ENCODE data around the gene ACR. TPM values are rescaled to one million over a fixed set of nuclear protein-coding genes. Genes with fewer than 3 reads are reported as not detected.
A peak's percentile ranks its signal among the peaks of the same experiment; 100 is the strongest.

Gene ACR
- total RNA-seq, 1 experiment from 2014 or later = not detected

DNA sequence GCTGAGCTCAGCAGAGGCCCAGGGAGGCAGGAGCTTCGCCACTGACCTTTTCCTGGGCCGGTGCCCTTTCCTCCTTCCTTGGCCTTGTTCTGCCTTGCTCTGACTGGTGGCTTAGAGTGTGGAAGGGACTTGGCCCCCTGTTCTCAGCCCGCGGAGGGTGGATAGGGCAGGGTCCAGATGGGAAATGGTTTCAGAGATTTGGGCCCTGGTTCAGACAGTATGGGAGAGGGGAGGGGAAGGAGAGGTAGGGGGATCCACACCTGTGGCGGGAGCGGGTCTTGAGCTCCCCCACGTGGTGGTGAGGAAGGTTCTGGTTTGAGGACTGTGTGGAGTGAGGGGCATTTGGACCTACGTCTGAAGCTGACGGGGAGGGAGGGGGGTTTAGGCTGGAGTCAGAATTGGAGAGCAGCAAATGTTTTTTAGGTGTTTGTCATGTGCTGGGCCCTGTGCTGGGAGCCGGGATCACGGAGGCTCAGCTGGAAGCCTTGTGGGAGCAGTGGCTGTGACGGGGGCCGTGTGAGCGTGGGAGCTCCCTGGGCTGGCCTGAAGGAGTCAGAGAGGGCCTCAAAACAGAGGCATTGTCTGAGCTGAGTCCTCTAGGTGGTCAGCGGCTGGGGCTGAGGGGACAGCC lies 38.1 kb upstream of the ACR start:
- peak; percentile 95 for DNase-seq
- Histone ChIP-seq H3K27me3 (ENCODE audit: control insufficient read depth, insufficient read depth, low read length) (peaks cover 21% of the 10 kb centered on the region), H3K4me3 (ENCODE audit: insufficient read depth, low read depth, low read length) (no peak overlapping the region), H3K36me3 (replicated peaks; ENCODE audit: control insufficient read depth, insufficient read depth, low read length) (no peaks in the 10 kb centered on the region)

DNA sequence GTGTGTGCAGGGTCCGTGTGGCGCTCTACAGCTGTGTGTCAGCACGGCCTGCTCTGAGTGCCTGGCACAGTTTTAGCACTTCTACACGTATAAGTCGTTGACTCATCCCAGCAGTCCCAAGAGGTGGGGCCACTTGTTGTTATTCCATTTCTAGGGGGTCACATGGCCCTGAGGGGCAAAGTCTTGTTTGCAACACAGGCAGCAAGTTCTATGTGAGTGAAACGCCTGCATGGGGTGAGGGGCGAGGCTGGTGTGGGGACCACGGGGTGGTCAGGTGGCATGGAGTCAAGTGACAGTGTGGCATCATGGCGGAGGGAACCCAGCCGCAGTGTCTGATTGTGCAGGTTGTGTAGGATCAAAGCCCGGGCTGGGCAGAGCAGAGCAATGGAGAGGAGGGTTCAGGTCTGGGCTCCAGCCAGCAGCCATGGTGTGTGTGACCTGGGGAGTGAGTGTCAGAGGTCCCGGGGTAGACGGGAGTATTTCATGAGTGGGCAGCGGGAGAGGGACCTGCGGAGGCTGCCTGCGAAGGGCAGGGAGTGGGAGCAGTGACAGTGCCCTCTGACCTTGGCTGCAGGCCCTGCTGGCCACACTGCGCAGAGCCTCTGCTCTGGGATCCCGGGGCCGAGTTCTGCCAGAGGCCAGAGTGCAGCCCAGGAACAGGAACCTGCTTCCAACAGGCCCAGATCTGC lies 37.5 kb upstream of the ACR start:
- H3K36me3 ChIP-seq (replicated peaks; ENCODE audit: control insufficient read depth, insufficient read depth, low read length) = no peaks in the 10 kb centered on the region
- H3K4me3 ChIP-seq (ENCODE audit: insufficient read depth, low read depth, low read length) = no peak overlapping the region
- DNase-seq = no peak
- peaks cover 21% of the 10 kb centered on the region for H3K27me3 ChIP-seq (ENCODE audit: control insufficient read depth, insufficient read depth, low read length)

DNA sequence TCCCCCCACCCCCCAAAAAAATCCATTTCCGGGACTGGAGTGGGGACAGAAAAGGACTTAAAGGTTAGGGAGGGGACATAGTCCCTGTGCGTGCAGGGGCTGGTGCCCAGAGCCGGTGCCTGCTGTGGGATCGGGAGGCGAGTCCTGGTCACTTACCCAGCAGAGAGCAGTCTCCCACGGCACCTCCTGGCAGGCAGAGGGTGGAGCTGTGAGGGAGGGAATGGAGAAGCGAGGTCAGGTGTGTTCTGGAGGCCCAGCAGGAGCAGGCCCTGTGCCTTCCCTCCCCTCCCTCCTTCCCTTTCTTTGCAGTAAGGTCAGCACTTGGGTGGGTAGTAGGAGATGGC lies 37.0 kb upstream of the ACR start:
- no peaks in the 10 kb centered on the region for H3K36me3 ChIP-seq (replicated peaks; ENCODE audit: control insufficient read depth, insufficient read depth, low read length)
- no peak for DNase-seq
- no peak overlapping the region for H3K4me3 ChIP-seq (ENCODE audit: insufficient read depth, low read depth, low read length)
- peaks cover 21% of the 10 kb centered on the region for H3K27me3 ChIP-seq (ENCODE audit: control insufficient read depth, insufficient read depth, low read length)

DNA sequence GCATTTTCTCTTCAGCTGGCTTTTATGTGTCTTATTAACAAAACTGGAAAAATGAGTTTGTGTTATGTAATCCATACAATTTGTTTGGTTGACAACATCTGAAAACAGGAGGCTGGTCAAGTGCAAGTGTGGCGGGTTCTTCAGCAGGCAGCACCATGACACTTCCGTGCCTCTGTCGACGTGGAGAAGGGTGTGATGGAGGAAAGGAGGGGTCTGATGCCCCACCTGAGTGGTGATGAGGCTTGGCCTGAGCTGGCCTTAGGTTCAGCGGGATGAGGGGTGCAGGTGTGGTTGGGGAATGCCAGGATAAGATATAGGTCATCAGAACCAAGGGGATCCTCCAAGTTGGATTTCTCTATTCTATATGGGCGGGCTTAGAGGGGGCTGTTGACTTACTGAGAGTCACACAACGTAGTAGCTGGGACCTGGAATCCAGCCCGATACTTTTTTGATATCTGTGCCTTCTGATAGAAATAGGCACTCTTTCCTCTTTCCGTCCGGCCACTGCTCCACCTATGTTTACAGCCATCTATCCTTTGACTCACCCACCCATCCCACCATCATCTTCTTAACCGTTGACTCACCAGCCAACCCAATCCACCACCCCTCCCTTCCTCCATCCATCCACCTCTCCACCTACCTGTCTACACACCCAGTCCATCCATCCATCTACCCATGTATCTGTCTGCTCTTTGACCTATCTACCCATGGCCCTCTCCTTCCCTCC lies 36.4 kb upstream of the ACR start:
- no peak for DNase-seq
- Histone ChIP-seq H3K4me3 (ENCODE audit: insufficient read depth, low read depth, low read length) (no peak overlapping the region), H3K36me3 (replicated peaks; ENCODE audit: control insufficient read depth, insufficient read depth, low read length) (no peaks in the 10 kb centered on the region), H3K27me3 (ENCODE audit: control insufficient read depth, insufficient read depth, low read length) (peaks cover 19% of the 10 kb centered on the region)

DNA sequence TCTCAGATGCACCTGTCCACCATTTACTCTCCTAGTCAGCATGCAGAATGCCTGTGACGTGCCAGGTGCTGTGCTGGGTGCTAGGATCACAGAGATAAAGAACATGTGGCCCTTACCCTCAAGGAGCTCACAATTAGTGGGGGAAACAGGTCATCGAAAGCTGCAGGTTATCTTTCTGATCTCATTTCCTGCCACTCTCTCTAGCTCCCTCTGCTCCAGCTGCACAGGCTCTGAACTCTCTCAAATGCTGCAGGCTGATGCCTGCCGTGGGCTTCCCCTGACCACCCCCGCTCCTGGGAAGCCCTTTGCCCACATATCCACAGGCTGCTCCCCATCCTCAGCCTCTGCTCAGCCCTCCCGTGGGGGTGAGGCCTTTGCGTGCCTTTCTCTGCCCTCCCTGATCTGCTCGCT lies 35.7 kb upstream of the ACR start:
- Histone ChIP-seq H3K4me3 (ENCODE audit: insufficient read depth, low read depth, low read length) (no peak overlapping the region), H3K27me3 (ENCODE audit: control insufficient read depth, insufficient read depth, low read length) (peaks cover 14% of the 10 kb centered on the region), H3K36me3 (replicated peaks; ENCODE audit: control insufficient read depth, insufficient read depth, low read length) (no peaks in the 10 kb centered on the region)
- no peak for DNase-seq

DNA sequence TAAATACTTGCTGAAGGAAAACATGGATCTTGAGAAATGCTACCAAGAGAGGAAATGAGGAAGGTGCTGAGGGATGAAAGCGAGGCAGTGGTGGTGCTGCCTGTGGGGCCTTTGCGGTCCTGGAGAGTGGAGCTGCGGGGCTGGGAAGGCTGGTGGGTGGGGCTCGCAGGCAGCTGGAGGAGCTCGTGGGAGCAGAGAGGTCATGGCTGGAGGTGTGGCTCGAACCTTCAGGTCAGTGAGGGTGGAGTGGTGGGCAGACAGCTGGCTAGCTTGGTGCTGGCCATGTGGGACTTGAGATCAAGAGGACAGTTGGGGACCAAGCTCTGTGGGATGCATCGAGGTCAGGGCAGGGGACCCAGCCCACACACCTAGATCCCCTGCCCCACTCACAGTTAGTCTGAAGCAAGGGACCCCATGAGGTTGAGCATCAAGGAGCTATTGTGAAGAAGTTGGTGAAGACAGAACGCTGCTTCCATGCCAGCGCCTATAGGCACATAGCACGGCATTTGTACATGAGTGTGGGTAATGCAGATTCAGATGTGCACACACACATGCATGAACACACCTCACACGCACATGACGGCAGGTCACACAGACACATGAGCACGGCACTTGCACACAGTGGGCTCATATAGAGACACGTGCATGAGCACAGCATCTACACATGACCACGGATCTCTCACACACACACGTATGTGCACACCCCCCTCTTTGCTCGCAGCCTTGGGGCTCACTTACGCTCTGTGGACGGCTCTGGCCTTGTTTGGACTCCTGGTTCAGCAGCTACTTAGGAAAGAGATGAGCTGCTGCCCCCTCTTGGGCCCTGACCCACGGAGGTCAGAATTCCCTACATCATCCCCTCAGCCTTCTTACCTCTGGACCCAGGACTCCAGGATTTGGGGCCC lies 34.9 kb upstream of the ACR start:
- no peak for DNase-seq
- H3K4me3 ChIP-seq (ENCODE audit: insufficient read depth, low read depth, low read length) = no peak overlapping the region

DNA sequence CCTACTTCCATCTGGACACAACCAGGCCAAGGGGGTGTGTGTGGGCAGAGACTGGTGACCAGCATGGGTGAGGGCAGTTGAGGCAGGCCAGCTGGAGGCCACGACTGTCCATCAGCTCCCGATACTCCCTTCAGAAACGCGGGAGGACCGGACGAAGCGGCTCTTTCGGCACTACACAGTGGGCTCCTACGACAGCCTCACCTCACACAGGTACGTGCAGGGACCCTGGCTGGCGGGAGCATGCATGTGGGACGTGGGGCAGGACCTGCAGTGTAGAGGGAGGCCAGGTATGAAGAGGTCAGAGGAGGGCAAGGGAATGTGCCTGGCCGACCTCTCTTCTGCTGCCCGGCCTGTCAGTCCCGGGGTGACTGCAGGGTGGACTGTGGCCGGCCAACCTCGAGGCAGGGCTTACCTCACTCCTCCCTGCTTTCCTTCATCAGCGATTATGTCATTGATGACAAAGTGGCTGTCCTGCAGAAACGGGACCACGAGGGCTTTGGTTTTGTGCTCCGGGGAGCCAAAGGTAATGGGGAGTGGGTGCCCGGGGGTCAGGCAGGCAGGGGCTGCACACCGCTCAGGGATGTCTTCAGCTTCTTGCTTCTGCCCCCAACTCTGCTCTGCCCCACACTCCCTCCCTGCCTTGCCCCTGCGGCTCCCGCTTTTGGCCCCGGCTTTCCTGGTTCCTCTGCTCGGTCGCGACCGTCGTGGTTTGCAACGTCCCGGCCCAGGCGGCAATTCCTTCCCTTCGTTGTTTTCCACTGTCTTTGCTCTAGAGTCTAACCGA lies 34.1 kb upstream of the ACR start:
- no peak for DNase-seq
- no peak overlapping the region for H3K4me3 ChIP-seq (ENCODE audit: insufficient read depth, low read depth, low read length)
- no peaks in the 10 kb centered on the region for H3K27me3 ChIP-seq (ENCODE audit: control insufficient read depth, insufficient read depth, low read length)
- H3K36me3 ChIP-seq (replicated peaks; ENCODE audit: control insufficient read depth, insufficient read depth, low read length) = no peaks in the 10 kb centered on the region

More for the DNA sequence above, 34.9 kb upstream of the ACR start:
- Histone ChIP-seq H3K27me3 (ENCODE audit: control insufficient read depth, insufficient read depth, low read length) (peaks cover 8% of the 10 kb centered on the region), H3K36me3 (replicated peaks; ENCODE audit: control insufficient read depth, insufficient read depth, low read length) (no peaks in the 10 kb centered on the region)

DNA sequence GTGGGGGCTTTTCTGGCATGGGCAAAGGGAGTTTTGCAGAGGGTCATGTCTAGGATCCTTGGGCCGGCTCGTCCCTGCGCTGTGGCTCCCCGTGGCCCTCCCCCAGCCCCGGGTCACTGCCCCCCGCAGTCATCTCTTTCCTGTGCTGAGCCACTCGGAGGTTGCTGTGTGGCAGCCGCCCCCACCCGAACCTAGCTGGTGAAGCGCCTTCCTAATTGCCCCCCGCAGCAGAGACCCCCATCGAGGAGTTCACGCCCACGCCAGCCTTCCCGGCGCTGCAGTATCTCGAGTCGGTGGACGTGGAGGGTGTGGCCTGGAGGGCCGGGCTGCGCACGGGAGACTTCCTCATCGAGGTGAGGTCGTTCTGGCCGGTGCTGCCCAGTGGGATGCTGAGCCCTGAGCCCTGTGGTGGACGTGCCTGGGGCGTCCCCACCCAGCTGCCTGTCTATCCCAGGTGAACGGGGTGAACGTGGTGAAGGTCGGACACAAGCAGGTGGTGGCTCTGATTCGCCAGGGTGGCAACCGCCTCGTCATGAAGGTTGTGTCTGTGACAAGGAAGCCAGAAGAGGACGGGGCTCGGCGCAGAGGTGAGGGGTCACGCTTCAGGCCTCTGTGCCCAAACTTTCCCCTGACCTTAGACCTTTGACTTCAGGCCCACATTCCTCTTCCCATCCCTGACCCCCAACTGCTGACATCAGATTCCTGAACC lies 33.3 kb upstream of the ACR start:
- Histone ChIP-seq H3K36me3 (replicated peaks; ENCODE audit: control insufficient read depth, insufficient read depth, low read length) (no peaks in the 10 kb centered on the region), H3K4me3 (ENCODE audit: insufficient read depth, low read depth, low read length) (no peak overlapping the region), H3K27me3 (ENCODE audit: control insufficient read depth, insufficient read depth, low read length) (no peaks in the 10 kb centered on the region)
- DNase-seq = peak; percentile 63

DNA sequence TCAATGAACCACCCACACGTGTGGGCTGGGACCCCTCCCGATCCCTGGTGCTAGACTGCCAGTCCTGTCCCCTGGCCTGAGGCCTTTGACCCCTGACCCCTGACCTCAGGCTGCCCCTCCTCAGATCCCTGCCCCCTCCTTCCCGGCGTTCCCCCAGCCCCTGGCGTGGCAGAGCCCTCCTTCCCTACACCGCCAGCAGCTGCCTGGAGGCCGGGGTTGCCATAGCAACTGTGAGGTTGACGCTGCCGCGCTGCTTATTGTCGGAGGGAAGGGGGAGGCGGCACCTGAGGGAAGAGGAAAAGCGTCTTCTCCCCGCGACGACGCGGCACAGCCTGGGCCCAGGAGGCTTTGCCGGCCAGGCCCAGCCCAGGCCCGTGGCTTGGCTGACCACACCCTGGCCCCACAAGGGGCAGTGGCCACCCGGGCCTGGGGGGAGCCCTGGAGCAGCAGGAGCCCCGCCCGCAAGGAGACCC lies 32.7 kb upstream of the ACR start:
- Histone ChIP-seq H3K4me3 (ENCODE audit: insufficient read depth, low read depth, low read length) (peak overlapping the region; percentile 24), H3K27me3 (ENCODE audit: control insufficient read depth, insufficient read depth, low read length) (no peaks in the 10 kb centered on the region)

DNA sequence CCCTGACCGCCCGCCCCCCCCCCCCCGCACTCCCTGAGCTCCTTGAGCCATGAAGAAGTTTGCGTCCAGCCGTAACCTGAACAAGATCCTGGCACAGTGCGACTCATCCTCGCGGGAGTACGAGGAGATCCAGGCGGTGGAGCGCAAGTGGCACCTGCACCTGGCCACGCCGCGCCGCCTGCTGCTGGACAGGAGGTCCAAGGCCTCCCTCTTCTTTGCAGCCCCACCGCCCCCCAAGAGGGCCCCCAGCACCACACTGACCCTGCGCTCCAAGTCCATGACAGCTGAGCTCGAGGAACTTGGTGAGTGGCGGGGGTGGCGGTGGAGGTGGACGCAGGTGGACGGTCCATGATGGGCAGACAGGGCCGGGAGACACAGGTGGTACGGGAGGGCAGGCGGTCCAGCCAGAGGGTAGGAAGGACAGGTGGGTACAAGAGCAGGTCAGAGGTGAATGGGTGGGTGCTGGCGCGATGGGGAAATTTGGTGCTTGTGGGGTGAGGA lies 32.1 kb upstream of the ACR start:
- Histone ChIP-seq H3K36me3 (replicated peaks; ENCODE audit: control insufficient read depth, insufficient read depth, low read length) (no peaks in the 10 kb centered on the region), H3K4me3 (ENCODE audit: insufficient read depth, low read depth, low read length) (peak overlapping the region; percentile 24), H3K27me3 (ENCODE audit: control insufficient read depth, insufficient read depth, low read length) (no peaks in the 10 kb centered on the region)
- DNase-seq = no peak

More for the DNA sequence above, 32.7 kb upstream of the ACR start:
- H3K36me3 ChIP-seq (replicated peaks; ENCODE audit: control insufficient read depth, insufficient read depth, low read length) = no peaks in the 10 kb centered on the region
- peak; percentile 98 for DNase-seq

DNA sequence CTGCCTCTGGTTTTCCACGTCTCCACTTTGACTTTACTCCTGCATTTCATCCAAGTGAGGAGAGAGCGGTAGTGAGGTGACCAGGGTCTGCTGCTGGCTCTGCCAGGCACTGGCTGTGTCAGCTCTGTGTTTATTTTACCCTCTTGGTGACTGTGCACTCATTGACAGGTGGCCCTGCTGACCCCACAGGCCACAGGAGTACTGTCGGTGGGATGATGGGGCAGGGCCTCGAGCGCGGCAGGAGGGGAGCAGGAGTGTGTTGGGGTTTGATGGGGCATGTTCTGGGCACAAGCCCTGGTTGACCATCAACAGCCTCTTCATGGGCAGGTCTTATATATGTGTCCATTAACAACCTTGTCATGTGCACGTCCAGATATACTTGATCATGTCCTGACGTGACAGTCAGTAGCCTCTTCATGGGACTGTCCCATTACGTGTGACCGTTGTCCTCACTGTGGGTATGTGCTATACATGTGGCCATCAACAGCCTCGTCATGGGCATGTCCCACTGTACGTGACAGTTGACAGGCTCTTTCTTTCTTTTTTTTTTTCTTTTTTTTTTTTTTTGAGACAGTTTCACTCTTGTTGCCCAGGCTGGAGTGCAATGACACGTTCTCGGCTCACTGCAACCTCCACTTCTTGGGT lies 31.4 kb upstream of the ACR start:
- no peak for DNase-seq
- no peak overlapping the region for H3K4me3 ChIP-seq (ENCODE audit: insufficient read depth, low read depth, low read length)
- H3K27me3 ChIP-seq (ENCODE audit: control insufficient read depth, insufficient read depth, low read length) = no peaks in the 10 kb centered on the region
- no peaks in the 10 kb centered on the region for H3K36me3 ChIP-seq (replicated peaks; ENCODE audit: control insufficient read depth, insufficient read depth, low read length)

DNA sequence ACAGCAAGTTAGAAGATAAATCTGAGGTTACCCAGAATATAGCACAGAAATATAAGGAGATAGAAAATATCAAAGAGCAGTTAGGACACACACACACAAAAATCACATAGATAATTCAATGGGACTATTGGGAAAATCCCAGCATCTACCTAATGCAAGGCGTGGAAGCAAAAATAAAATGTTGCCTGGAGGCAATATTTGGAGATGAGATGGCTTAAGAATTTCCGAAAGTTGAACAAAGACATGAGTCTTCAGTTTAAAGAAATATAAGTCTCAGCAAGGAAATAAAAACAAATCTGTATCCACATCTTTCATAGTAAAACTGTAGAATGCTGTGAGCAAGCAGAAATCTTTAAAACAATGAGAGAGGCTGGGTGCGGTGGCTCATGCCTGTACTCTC lies 29.5 kb upstream of the ACR start:
- Histone ChIP-seq H3K27me3 (ENCODE audit: control insufficient read depth, insufficient read depth, low read length) (no peaks in the 10 kb centered on the region), H3K4me3 (ENCODE audit: insufficient read depth, low read depth, low read length) (no peak overlapping the region), H3K36me3 (replicated peaks; ENCODE audit: control insufficient read depth, insufficient read depth, low read length) (no peaks in the 10 kb centered on the region)
- no peak for DNase-seq

DNA sequence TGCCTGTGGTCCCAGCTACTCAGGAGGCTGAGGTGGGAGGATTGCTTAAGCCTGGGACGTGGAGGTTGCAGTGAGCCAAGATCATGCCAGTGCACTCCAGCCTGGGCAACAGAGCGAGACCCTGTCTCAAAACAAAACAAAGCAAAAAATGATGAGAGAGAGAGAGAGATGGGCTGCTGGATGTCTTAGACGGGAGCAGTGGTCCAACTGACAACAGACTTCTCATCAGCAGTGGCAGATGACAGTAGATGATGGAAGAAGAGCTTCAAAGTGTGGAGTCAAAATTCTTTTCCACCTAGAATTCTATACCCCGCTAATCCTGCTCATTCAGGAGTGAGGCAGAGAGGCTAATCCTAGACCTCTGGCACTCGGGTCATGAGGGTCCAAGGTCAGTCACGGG lies 29.0 kb upstream of the ACR start:
- H3K36me3 ChIP-seq (replicated peaks; ENCODE audit: control insufficient read depth, insufficient read depth, low read length) = no peaks in the 10 kb centered on the region
- no peaks in the 10 kb centered on the region for H3K27me3 ChIP-seq (ENCODE audit: control insufficient read depth, insufficient read depth, low read length)
- no peak overlapping the region for H3K4me3 ChIP-seq (ENCODE audit: insufficient read depth, low read depth, low read length)
- no peak for DNase-seq
